IPS DF 6.9 (cell line): ENCODE data around the gene ANTXR1.
"Not testable (repeated sequence)": the region's sequence is repeated elsewhere in the genome, so short reads cannot be mapped to it uniquely, and the experiment has no call there.

ENCODE experiments used
- DNase-seq: peaks from one replicate; pipeline ENCODE4 v3.0.0-alpha.2; 2013; ENCODE audit warnings: low read depth, low spot score
- H3K27ac ChIP-seq: one replicate; pipeline ENCODE4 v1.5.1; 2013; ENCODE audit warnings: low read length, control low read depth
- H3K27me3 ChIP-seq: 2 replicates; pipeline ENCODE4 v1.6.1; 2013; ENCODE audit warnings: mild to moderate bottlenecking, low read length; ENCODE audit not compliant: control insufficient read depth, insufficient read depth
- H3K36me3 ChIP-seq: 2 replicates; pipeline ENCODE4 v1.6.1; 2013; ENCODE audit warnings: low read length; ENCODE audit not compliant: control insufficient read depth, insufficient read depth
- H3K4me1 ChIP-seq: 2 replicates; pipeline ENCODE4 v1.6.1; 2013; ENCODE audit warnings: low read length; ENCODE audit not compliant: control insufficient read depth, insufficient read depth
- H3K4me3 ChIP-seq: 2 replicates; pipeline ENCODE4 v1.5.1; 2013; ENCODE audit warnings: mild to moderate bottlenecking, low read length
- H3K9me3 ChIP-seq: 2 replicates; pipeline ENCODE4 v1.6.1; 2013; ENCODE audit warnings: low read length, inconsistent platforms; ENCODE audit not compliant: control insufficient read depth, insufficient read depth
- WGBS: extraction: QIAGEN DNeasy Blood & Tissue Kit; methylation state at CpG from one replicate; pipeline ENCODE4 v1.1.7; 2013; ENCODE audit warnings: mixed read lengths, missing lambda C conversion rate; ENCODE audit not compliant: insufficient read length, insufficient coverage; 5-methylcytosine and 5-hydroxymethylcytosine counted together

ANTXR1 gene

GRCh38 chr2:69244882-69245281 lies 231.9 kb downstream of the ANTXR1 start:
- Histone ChIP-seq H3K27ac (no peak overlapping the region), H3K4me1 (0 out of 2 replicates have a peak, but pooled peaks cover 1% of the 10 kb centered on the region), H3K27me3 (no peaks in the 10 kb centered on the region), H3K9me3 (no peaks in the 10 kb centered on the region), H3K36me3 (no peaks in the 10 kb centered on the region), H3K4me3 (no peak overlapping the region)
- DNase-seq = no peak
- WGBS = no CpG with 5 or more reads among the region's 6 CpGs

GRCh38 chr2:69247583-69247982 lies 234.6 kb downstream of the ANTXR1 start:
- Histone ChIP-seq H3K9me3 (no peaks in the 10 kb centered on the region), H3K4me3 (no peak overlapping the region), H3K27me3 (no peaks in the 10 kb centered on the region), H3K4me1 (0 out of 2 replicates have a peak, but pooled peaks cover 1% of the 10 kb centered on the region), H3K27ac (no peak overlapping the region), H3K36me3 (no peaks in the 10 kb centered on the region)
- no peak for DNase-seq
- WGBS = no CpG with 5 or more reads among the region's 9 CpGs

- H3K4me1 ChIP-seq = 0 out of 2 replicates have a peak, but pooled peaks cover 1% of the 10 kb centered on the region
- H3K27ac ChIP-seq = no peak overlapping the region
- no CpG with 5 or more reads among the region's 4 CpGs for WGBS
- H3K27me3 ChIP-seq = no peaks in the 10 kb centered on the region
- DNase-seq = no peak
- no peaks in the 10 kb centered on the region for H3K9me3 ChIP-seq
- no peak overlapping the region for H3K4me3 ChIP-seq
- H3K36me3 ChIP-seq = no peaks in the 10 kb centered on the region
These were observed 235.3 kb downstream of the ANTXR1 start for GRCh38 chr2:69248232-69248631.

GRCh38 chr2:69250981-69251380 lies 238.0 kb downstream of the ANTXR1 start:
- Histone ChIP-seq H3K9me3 (no peaks in the 10 kb centered on the region), H3K4me3 (no peak overlapping the region), H3K36me3 (no peaks in the 10 kb centered on the region), H3K27ac (no peak overlapping the region), H3K27me3 (no peaks in the 10 kb centered on the region), H3K4me1 (no peaks in the 10 kb centered on the region)
- no peak for DNase-seq
- no CpG with 5 or more reads among the region's 1 CpG for WGBS

DNA sequence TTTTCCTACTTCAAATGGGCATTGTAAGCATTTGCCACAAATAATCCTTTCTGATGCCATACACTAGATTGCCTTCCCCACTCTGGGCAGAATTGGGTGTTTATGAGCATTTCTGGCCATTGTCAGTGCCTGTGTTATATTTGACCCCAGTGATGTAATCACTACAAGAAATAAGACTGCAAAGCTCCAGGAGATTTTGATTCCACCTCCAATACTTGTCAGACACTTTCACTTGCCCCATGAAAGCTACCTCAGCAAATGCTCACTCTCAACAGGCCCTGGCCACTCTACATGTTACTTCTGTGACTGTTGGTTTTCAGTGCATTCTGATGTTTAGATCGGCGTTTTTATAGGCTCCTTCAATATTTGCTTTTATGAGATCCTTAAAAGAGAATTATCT lies 239.0 kb downstream of the ANTXR1 start:
- DNase-seq = no peak
- no CpG with 5 or more reads among the region's 2 CpGs for WGBS
- no peak overlapping the region for H3K4me3 ChIP-seq
- no peaks in the 10 kb centered on the region for H3K4me1 ChIP-seq
- H3K9me3 ChIP-seq = no peaks in the 10 kb centered on the region
- H3K27ac ChIP-seq = no peak overlapping the region
- H3K27me3 ChIP-seq = no peaks in the 10 kb centered on the region
- no peaks in the 10 kb centered on the region for H3K36me3 ChIP-seq

DNA sequence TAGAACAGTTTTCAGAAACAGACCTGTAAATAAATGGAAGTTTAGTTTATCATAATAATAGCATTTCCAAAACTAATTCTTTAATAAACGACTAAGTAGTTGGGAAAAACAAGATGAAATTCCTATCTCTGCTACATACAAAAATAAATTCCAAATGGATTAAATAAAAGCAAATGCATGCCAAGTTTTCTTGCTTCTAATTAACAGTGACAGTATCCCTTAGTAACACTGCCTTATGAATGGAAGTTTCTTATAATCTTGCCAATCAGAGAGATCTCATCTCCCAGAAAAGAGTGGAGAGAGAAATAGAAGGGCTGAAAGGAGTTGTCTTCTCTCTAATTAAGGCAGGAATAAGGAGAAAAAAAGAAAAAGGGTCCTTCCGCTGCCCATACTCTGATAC lies 240.1 kb downstream of the ANTXR1 start:
- Histone ChIP-seq H3K4me3 (no peak overlapping the region), H3K4me1 (no peaks in the 10 kb centered on the region), H3K9me3 (no peaks in the 10 kb centered on the region), H3K36me3 (no peaks in the 10 kb centered on the region), H3K27me3 (no peaks in the 10 kb centered on the region), H3K27ac (no peak overlapping the region)
- no peak for DNase-seq
- WGBS = no CpG with 5 or more reads among the region's 2 CpGs

GRCh38 chr2:69253611-69254301 lies 240.8 kb downstream of the ANTXR1 start:
- WGBS = no CpG with 5 or more reads among the region's 8 CpGs
- Histone ChIP-seq H3K4me3 (no peak overlapping the region), H3K36me3 (no peaks in the 10 kb centered on the region), H3K4me1 (no peaks in the 10 kb centered on the region), H3K27me3 (no peaks in the 10 kb centered on the region), H3K27ac (no peak overlapping the region), H3K9me3 (no peaks in the 10 kb centered on the region)
- no peak for DNase-seq

DNA sequence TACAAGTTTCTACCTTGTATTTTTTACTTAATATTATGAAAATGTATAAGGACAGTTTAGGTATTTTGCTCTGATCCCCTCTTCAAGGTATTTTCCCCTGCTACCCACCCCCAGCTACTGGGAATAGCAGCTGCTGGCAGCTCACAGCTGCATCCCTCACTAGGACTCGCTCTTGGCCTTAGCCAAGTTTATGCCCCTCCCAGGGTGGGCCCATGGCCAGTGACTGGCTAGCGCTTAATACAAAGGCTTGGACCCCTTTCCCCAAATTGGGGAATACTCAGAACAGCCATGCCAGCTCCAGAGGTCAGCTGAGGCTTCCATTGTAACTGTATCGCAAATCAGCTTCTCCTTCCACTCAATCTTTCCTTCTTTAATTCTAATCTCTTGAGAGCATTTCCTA lies 242.8 kb downstream of the ANTXR1 start:
- Histone ChIP-seq H3K36me3 (no peaks in the 10 kb centered on the region), H3K4me3 (no peak overlapping the region), H3K27me3 (no peaks in the 10 kb centered on the region), H3K9me3 (no peaks in the 10 kb centered on the region), H3K4me1 (no peaks in the 10 kb centered on the region), H3K27ac (no peak overlapping the region)
- no peak for DNase-seq
- no CpG with 5 or more reads among the region's 3 CpGs for WGBS

DNA sequence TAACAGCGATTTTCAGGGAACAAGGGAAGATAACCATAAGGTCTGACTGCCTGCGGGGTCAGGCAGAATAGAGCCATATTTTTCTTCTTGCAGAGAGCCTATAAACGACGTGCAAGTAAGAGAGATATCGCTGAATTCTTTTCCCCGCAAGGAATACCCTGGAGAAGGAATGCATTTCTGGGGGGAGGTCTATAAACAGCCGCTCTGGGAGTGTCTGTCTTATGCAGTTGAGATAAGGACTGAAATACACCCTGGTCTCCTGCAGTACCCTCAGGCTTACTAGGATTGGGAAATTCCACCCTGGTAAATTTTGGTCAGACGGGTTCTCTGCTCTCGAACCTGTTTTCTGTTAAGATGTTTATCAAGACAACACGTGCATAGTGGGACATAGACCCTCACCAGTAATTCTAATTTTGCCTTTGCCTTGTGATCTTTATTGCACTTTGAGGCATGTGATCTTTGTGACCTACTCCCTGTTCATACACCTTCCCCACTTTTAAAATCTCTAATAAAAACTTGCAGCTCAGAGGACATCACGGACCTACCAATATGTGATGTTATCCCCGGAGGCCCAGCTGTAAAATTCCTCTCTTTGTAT lies 247.1 kb downstream of the ANTXR1 start:
- H3K27me3 ChIP-seq, H3K27ac ChIP-seq, H3K4me1 ChIP-seq, H3K36me3 ChIP-seq, DNase-seq, H3K9me3 ChIP-seq, H3K4me3 ChIP-seq: not testable (repeated sequence)
- no CpG with 5 or more reads among the region's 12 CpGs for WGBS

DNA sequence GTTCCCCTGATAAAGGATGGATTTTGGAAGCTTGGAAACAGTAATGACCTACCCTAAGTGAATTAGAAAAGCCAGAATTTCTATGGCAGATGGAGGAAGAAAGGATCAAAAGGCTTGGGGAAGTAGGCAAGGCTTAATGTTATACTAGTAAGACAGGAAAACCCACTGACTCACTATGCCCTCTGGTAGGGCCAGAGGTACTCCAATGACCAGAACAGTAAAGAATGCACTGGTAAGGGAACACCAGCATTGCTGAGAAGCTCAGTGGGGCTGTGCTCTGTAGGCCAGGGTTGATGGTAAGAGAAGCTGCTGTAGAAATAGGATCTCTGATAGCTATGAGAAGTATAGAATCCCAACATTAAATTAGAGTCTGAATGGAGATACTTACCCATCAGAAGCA lies 247.7 kb downstream of the ANTXR1 start:
- Histone ChIP-seq H3K27me3 (no peaks in the 10 kb centered on the region), H3K4me1 (no peaks in the 10 kb centered on the region), H3K4me3 (no peak overlapping the region), H3K27ac (no peak overlapping the region), H3K36me3 (no peaks in the 10 kb centered on the region), H3K9me3 (peaks cover 2% of the 10 kb centered on the region; the same call in 1 of the 2 replicates)
- DNase-seq = no peak

DNA sequence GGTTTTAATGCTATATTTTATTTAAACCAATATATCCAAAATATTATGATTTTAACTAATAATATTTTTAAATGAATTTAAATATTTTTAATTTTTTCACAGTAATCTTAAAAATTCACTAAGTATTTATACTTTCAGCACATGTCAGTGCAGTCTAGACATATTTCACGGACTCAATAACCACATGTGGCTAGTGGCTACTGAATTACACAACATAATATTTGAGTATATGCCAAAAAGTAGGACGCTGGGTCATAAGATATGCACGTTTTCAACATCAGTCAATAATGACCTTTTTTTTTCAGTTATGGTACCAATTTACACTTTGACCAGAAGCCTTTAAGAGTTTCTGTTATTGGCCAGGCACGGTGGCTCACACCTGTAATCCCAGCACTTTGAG lies 256.4 kb downstream of the ANTXR1 start:
- Histone ChIP-seq H3K27me3 (no peaks in the 10 kb centered on the region), H3K36me3 (no peaks in the 10 kb centered on the region), H3K27ac (no peak overlapping the region), H3K4me1 (no peaks in the 10 kb centered on the region), H3K9me3 (no peaks in the 10 kb centered on the region; the same call in 1 of the 2 replicates), H3K4me3 (no peak overlapping the region)
- WGBS = no CpG with 5 or more reads among the region's 4 CpGs
- DNase-seq = no peak
